HG02798 (cell line): ENCODE results near the gene SLC38A11.

Experiments
- ATAC-seq: cut with Tn5 transposase; IDR thresholded peaks from one replicate; pipeline ENCODE4 v1.9.1; 2021; ENCODE audit warnings: mild to moderate bottlenecking; ENCODE audit not compliant: unreplicated experiment, poor library complexity

SLC38A11 gene

DNA sequence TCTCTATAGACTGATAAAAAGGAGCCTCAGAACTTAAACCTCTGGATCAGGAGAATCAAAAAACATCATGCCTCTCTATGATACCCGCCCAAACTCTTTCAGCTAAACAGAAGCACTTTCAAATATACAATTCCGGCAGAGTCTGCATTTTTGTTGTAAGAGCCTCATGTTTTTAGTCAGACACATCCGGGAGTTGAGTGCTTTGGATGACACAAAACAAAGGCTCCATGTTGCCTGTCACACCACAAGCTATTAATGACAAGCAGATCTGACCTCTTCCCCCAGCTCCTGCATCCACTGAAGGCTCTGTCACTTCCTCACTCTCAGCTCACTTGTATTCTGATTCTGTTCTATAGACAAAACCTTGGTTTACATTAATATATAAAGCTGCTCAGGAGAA is 33.2 kb downstream of the SLC38A11 start:
- no peak for ATAC-seq

DNA sequence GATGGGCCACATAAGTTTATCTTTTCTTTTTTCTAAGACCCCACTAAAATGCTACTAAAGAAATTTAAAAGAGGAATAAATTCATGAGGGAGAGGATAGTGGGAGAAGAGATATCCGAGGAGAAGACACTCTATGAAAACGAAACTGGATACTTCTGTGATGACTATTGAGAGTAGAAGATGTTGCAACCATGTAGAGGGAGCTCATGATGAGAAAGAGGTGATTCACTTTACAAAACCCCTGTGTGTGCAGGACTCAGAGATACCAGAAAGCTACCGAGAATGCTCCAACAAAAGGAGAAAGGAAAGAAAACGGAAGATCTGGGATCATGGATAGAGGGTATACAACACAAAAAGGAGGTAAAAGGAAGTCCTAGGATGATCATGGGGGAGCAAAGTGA is 34.9 kb downstream of the SLC38A11 start:
- ATAC-seq, result peak; percentile 47

DNA sequence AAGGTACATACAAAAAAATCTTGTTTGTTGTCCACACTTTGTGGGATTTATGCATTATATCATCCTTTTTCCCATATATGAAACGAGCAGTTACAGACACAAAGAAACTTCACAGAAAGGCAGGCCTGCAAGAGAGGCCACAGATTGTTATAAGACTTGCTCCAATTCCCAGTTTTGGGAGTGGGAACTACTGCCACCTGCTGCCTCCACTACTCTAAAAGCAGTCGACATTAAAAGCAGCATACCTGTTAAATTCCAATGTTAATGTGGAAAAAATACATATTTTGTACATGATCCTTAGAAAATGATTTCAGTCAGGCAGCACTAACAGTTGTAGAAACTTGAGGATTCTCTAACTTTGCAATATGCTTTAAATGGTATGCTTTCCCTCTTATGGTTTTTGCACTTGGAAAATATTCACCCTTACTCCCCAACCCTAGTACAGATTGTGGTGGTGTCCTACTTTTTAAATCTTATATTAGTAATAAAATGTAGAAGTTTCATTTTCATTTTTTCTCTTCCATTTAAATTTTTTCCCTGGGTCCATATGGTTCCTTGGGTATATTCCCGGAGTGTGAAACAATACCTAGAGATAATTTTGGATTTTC is 37.9 kb downstream of the SLC38A11 start:
- no peak for ATAC-seq

DNA sequence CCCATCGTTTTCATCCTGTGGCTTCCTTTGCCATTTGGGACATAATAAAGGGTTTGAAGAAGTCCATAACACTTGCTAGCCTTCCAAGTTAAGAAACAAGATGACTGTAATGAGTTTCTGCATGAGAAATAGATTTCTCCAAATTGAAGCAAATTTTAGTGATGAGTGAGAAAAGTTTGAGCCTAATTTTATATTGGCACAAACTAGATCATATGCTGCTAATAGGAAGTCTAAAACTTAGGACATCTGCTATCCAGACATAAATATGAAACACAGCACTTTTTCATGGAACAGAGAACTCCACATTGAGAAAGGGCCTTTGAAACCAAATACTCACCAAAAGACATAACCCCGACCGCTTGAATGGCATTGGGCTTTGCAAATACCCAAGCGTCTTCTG is 39.8 kb downstream of the SLC38A11 start:
- no peak for ATAC-seq

DNA sequence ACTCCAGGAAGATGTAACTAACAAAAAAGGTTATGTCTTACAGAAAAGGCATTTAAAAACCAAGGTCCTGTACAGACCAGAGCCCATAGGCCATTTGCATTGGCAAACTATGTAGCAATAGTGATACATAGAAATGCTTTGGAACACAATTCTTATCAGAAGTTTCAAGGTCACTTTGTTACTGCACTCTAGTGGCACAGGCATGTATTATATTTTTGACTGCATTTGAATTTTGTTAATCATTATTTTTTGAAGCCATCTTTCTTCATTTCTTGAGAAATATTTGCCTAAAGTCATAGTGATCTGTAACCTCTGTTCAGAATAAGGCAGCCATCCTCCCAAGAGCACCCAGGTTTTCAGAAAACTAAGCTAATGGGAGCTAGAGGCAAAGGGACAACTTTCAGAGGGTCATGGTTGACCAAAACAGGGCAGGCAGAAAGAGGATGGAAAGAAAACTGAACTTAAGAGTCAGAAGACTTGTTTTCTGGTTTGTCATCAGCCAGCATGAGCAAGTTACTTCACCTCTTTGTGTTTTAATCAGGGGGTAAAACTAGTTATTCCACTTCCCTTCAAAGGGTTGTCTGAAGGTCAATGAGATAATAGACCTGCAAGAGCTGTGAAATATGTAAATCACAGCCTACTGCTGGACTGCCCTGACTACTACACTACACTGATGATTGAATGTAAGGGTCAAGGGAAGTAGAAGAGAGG is 41.5 kb downstream of the SLC38A11 start:
- ATAC-seq, result no peak

DNA sequence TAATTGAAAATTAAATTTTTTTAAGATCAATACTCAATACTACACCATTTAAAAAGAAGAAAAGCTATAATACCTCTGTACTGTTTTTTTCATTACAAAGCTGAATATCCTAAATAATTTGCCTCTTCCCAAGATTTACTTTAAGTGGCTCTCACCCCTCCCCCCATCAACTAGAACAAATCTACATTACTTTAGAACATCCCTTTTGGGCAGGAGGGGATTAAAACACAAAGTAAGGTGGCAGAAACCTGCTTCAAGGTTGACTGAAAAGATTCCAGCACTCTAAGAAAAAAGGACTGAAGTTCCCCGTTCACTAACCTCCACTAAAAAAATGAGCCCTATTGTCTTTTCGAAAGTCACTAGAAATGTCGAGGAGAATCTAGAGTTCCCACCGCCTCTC is 42.3 kb downstream of the SLC38A11 start:
- ATAC-seq, result no peak

DNA sequence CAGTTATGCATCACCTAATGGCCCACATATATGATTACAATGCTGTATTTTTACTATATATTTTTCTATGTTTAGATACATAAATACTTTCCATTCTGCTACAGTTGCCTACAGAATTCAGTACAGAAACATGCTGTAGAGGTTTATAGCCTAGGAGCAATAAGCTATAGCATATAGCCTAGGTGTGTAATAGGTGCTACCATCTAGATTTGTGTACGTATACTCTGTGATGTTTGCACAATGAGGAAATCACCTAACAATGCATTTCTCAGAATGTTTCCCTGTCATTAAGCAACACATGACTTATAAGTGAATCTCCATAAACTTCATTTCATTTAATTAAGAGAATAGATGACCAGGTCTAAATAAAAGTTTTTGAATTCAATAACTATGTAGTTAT is 43.5 kb downstream of the SLC38A11 start:
- ATAC-seq, result no peak

DNA sequence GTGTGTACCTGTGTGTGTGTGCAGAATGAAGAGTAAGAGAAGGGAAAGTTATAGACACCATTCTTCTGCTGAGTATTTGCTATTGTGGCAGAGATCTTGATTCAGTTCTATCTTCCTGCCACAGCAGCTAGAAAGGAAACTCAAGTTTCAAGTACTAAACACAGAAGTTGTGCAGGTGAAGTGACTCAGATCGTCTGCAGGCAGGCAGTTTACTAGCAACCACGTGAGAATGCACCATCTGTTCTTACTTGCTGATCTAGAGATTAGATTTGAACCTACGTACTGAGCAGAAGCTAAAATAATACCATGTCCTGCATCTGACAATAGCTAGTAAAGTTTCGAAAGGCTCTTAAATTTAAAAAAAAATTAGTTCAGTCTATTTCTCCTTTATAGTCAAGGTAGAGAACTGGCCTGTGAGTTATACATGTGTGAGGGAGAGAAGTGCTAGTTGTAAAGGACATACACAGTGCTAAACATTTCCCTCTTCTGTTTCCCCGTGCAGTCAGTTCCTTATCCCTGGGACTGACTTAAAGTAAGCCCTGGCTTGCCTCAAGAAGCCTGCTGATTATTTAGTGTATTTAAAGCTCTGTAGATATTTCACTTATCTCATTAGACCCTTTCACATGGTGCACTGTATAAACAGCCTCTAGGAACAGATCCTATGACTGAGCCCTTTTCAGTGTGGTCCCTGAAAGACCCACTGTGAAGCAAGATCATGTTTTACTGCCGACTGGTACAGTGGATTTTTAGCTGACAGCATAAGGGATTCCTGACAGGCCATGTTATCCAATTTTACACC is 45.0 kb downstream of the SLC38A11 start:
- ATAC-seq, result peak; percentile 70

DNA sequence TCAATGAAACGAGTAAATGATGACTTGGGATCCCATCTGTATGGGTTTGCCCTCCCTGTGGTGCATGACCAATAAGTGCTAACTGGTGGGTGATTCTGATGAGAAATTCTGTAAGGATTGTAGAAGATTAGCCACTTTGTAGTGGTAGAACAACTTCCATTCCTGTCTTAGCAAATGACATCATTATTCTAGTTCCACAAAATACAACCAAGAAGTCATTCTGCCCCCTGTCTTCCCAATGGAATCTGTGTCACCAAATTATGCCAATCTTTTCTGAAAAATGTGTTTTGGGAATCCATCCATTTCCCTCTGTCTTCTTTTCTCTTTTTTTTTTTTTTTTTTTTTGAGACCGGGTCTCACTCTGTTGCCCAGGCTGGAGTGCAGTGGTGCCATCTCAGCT is 48.4 kb downstream of the SLC38A11 start:
- ATAC-seq, result no peak

DNA sequence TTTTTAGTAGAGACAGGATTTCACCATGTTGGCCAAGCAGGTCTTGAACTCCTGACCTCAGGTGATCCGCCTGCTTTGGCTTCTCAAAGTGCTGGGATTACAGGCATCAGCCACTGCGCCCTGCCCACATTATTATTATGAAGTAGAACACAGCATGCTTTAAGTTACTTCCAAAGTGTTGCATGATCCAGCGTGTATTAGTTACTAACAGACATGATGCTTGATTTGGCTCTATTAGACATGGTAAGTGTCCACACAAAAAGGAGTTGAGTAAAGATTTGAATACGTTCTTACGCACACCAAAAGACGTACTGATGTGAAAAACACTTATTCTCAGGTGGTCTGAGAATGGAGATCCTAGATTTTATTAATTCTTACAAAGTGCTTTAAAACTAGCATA is 50.0 kb downstream of the SLC38A11 start:
- ATAC-seq, result no peak

DNA sequence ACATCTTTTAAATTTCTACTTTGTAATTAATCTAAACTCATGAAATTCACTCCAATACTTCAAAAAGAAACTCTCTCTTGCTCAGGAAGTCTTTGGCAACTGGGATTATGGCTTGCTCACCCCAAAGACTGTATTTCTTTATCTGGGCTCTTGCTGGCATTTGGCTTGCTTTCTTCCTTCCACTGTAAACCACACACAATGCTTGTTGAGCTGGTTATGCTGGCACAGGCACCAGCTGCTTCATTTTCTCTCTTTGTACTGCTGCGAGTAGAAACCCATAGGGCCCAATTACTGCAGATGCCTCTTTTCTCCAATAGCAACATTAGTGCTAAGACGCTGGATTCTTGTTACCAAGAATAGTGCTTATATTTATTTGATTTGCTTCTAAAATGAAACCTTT is 51.4 kb downstream of the SLC38A11 start:
- no peak for ATAC-seq

DNA sequence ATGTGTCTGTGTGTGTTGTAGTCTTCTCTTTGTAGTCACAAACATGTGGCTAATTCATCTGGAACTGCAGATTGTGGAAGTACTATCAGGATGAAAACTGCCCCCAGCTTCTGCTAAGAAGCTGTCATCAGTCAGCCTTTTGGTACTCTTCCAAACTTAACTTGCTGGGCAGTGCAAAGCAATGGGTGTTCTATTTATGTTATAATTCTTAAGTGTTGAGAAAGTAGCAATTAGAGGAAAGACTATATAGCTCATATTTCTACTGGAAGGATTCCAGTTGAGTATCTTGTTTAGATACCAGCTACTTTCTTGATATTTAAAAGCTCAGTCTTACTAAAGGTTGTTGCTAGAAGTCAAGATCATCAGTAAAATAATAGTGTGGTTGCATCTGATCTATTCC is 52.1 kb downstream of the SLC38A11 start:
- no peak for ATAC-seq

DNA sequence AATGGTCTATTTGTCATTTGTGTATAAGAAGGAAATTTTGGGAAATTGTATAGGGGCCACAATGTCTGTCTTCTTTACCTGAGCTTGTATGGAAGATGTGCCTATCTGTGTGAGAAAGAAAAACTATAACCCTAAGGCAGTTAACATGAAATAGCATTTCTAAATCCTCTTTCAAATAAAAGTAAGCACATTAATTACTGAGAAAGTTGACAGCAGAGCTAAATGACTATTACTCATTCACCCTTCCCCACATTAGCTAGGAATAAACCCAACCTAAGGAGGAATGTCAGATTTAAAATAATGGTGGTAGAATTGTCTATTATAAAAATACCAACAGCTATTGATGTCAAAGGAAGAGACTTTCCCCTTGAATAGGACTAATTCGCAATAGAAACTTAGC is 56.2 kb downstream of the SLC38A11 start:
- no peak for ATAC-seq

DNA sequence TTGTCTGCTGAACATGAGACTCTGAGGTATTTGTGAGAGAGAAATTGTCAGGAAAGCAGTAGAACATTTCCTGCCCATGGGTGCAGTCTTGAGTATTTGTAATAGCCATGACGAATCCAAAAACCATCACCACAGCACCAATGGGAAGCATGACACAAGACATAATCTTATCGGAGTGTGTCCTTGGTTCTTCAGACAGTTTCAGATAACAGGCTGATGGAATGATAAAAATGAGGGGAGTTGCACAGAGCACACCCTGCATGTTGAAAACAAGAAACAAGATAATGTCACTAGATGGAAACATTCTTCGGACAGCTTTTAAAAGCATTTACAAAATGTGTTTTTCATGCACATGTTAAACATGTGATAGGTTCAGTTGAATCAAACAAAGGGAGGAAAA is 56.9 kb downstream of the SLC38A11 start:
- no peak for ATAC-seq

DNA sequence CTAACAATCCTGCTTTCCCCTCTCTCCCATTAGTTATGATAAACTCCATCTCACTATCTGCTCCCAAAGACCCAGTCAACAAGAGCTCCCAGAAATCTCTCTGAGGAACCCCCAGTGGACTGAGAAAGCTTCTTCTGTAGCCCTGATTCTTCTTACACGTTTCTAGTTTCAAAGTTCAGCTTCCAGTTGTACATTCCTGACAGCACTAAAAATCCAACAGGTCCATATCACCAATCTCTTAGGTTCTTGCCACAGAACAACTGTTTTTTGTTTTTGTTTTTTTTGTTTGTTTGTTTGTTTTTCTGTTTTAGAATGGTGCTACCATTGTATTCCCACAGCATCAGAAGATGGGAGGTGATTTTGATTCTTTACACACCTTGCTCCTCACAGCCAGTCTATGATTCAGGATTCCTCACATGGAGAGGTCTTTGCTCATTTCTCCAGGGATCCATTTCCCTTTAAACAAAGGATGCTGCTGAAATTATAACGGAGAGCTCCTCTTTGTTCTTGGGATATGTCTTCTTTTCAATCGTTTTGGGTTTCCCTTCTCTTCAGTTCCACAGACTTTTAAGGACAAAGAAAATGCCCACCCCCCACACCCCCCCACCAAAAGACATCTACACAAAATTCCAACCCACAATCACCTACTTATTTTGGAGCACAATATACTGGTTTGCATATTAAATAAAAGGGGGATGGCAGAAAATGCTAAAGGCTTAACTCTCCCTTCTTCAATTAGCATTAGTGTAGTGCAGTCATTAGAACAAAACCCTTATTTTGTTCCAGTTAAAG is 57.7 kb downstream of the SLC38A11 start:
- ATAC-seq, result no peak

DNA sequence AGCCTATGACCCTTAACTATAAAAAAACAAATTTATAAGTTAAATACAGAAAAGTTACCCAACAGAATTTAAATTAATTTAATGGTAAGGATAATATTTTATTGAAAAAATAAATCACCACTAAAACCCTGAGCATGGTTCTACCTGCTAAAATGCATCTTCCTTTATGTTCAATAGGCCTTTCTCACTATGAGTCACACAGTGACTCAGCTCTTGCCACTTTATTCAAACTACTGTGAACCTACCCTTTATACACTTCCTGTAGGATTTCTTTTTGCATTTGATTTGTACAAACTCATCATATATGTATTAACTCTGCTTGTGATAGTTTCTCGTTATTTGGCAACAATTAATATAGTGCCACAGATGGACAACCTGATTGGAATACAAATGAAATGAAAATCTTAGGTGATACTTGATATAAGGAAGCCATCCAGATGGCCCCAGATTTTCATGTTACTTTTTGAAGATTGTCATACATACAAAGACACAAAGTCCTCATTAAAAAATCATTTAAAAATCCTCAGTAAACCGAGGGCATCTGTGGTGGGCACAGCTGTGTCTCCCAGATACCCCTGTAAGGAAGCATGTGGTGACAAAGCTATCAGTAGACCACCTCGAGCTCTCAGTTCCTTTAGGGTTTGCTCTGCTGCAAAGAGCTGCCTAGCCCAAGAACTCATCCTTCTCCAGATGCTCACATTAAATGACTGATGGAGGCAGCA is 58.5 kb downstream of the SLC38A11 start:
- peak; percentile 93 for ATAC-seq

DNA sequence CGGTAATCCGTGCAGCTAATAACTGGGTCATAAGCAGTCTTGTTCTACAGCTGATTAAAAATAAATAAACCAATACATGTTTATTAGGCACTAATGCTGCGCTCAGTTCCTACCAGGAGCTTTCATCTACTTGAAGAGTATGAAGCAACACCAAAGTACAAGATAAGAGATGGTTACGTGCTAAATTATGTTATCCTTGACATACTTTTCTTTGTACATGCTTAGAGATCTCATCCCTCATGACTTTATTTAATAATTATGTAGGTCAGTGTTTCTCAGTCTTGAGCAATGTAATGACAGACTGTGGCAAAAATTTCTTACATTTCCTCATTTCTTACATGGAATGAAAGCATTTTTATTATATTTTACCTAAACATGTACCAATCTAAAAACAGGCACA is 59.1 kb downstream of the SLC38A11 start:
- ATAC-seq, result no peak

DNA sequence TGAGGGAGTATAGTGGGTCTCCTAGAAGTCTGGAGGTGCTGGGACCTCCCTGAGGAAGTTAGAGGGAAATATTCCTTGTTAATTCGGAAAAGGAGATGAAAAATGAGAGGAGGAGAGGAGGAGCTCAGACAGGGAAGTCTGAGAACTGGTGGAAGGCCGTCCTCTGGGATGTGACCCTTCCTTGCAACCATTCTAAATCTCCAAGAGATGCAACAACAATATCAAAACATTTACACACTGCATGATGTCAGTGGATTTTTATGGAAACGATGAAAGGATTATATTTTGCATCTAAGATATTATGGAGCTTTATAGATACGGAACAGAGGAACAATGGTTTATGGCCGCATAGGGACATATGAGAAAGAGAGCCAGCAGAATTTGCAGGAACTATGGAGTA is 63.9 kb downstream of the SLC38A11 start:
- ATAC-seq, result no peak

DNA sequence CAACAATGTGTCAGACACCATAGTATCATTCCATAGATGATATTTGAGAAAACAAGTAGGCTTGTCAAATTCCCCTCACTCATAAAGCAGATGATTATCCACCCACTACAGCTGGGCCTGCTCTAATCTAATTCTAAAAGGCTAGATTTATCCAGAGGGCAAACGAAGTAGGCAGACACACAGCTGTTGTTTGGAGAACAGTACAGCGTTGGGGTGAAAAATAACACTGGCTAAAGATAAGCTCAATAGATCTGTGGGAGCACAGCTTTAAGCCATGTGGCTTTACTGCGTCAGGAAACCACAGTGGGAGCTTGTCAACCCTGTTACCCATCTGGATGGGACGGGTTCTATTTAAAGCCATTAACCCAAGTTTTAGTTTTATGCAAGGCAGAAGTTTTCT is 64.8 kb downstream of the SLC38A11 start:
- no peak for ATAC-seq

DNA sequence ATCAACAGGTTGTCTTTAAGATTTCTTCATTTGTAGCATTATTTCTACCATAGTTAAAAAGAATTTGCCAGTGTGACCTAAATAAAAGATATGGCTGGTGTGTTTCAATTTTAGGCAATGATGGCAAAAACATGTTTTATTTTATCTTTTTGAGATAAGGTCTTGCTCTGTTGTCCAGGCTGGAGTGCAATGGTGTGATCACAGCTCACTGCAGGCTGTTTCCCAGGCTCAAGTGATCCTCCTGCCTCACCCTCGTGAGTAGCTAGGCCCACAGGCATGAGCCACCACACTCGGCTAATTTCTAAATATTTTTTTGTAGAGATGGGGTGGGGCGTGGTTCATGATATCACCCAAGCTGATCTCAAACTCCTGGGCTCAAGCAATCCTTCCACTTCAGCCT is 66.7 kb downstream of the SLC38A11 start:
- no peak for ATAC-seq
